ENCODE results near the gene ZIC1.

The ZIC1 gene

DNA sequence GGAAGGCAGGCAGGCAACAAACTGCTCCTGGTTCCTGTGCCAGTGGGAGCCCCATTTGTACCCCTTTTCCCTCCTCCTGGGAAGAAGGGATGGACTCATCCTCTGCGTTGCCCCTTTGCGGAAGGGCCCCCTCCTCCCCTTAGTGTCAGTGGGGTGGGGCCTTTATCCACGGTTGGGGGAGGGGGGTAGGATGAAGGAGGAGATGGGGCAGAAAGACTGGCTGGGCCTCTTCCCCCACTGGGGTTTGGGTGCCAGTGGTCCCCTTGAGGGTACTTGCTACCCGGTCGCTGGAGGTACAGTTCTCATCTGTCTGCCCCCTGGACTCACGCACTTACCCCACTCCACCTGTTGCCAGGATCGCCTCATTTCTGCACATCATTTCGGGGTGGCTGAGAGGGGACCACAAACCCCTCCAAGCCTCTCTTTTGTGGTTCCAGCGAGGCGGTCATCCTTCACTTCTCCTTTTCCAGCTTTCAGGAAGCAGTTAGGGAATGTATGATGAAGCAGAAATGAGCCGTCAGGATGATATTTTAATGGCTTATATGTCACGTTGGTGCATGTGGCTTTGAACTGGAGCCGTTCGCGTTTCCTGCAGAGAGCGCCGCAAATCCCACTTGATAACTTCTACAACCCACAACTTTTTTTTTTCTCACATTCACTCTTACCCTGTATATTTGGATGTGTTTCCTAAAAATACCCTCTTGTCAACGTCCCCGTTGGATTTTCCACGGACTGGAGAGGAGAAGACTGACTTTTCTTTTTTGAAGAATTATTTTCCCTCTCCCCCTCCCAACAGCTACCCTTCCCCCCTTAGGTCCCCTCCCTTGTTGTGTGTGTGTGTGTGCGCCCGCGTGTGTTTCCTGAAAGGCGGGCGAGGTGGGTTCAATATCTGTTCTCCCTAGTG, 2.9 kb upstream of the ZIC1 start, which contains the start of gene ZIC4:
TSS of gene ZIC4 (minus strand) at position 516 of the 904 bp plus-strand sequence. CDS start 3,746 bp downstream, outside the sequence.
- no peak within 1 kb of the TSS for H3K27ac Mint-ChIP-seq
- peaks cover 2% of the 10 kb centered on the region for H3K9me3 Mint-ChIP-seq
- DNase-seq (ENCODE audit: low spot score in 2 of 2) (no peak), ATAC-seq (ENCODE audit: low read depth) (no peak)
- peaks cover 20% of the 10 kb centered on the region for H3K27me3 Mint-ChIP-seq
- H3K4me3 Mint-ChIP-seq = no peak within 1 kb of the TSS
- peaks cover 4% of the 10 kb centered on the region for H3K36me3 Mint-ChIP-seq
- no peaks in the 10 kb centered on the region for H3K4me1 Mint-ChIP-seq

DNA sequence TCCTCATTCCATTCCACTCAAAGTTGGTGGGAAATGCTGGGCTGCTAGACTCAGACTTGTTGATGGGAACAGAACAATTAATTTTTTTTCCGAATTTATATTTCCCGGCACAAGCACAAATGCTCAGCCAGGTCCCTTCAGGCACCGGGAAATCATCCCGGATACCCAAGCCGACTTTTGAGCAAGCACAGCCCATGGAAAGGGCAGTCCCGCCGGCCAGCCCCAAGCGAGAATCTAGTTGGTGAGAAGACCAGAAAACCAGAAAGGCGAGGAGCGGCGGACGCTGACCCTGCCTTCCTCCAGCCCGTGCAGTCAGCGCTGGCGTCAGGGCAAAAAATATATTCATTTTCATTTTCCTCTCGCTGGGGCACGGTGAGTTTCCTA, 2.1 kb upstream of the ZIC1 start:
- no peak for DNase-seq (ENCODE audit: low spot score in 2 of 2)
- ATAC-seq (ENCODE audit: low read depth) = no peak
- H3K36me3 Mint-ChIP-seq = peaks cover 6% of the 10 kb centered on the region
- peaks cover 21% of the 10 kb centered on the region for H3K27me3 Mint-ChIP-seq
- no peak overlapping the region for H3K4me3 Mint-ChIP-seq
- H3K4me1 Mint-ChIP-seq = no peaks in the 10 kb centered on the region
- H3K9me3 Mint-ChIP-seq = peaks cover 2% of the 10 kb centered on the region
- H3K27ac Mint-ChIP-seq = no peak overlapping the region

DNA sequence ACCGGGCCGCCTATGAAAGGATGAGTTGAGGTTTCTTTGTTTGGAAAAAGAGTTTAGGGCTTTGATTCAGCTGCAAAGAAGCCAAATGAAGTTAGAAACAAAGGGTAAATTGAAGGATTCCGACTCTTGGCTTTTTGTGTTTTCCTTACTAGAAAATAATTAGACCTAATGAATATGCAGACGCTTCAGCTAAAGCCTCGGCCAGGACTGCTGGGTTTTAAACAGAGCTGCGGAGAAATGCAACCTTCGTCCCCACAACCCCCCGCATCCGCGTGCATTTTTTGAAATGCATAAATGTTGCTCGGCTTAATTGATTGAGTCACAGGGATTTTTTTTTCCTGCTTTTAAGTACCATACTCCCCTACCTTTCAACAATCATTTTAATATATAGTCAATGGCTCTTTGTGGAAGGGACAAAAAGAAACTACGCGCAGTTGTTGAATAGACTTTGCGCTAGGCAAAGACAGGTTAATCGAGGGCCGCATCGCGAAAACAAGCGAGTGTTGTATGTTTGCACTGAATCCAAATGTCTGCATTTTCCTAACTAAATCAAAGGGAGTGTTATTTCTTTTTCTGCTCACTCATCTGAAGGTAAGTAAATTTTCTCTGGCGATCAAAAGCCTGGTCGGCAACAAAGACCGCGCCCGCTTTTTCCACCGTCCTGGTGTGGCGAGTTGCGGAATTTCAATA, 1.5 kb upstream of the ZIC1 start:
- Mint-ChIP-seq H3K27ac (no peak overlapping the region), H3K4me3 (no peak overlapping the region)

DNA sequence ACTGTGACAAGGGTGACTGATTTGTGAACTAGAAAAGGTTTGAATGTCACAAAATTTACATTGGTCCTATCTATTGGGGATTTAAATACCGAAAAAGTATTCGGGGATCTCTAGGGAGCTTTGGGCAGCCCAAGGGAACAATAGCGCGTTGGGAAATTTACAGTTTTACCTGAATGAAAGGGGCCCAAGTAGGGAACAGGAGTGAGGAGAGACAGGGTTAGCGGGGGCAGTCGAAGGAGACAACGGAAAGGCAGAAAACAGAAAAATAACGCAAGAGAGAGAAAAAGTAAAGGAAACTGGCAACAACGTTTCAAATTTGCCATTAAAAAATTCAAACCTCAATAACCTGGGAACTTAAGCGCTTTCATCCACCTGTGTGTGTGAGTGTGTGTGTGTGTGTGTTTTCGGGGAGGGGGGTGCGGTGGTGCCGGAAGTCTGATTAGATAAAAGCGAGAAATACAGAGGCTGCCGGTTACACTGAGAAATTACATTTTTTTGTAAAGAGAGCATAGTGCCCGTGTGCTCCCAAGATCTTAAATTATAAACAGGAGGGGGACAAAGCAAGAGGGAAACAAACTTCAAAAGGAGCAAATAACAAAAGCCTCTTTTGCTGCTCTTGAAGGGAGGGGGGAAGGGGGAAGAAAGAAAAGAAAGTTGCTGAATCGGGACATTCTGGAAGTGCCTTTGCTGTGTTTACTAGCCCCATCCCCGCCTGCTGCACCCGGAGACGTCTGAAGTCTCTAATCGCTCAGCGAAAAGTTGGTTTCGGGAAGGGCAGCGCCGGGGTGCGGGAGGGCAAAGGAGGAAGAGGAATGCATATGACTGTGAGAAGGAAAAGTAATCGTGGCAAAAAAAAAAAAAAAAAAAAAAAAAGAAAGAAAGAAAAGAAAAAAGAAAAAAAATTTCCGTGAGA, 721 bp upstream of the ZIC1 start:
- peaks cover 3% of the 10 kb centered on the region for H3K9me3 Mint-ChIP-seq
- no peak for ATAC-seq (ENCODE audit: low read depth)
- peaks cover 6% of the 10 kb centered on the region for H3K36me3 Mint-ChIP-seq
- H3K4me3 Mint-ChIP-seq = no peak overlapping the region
- H3K27me3 Mint-ChIP-seq = peaks cover 24% of the 10 kb centered on the region
- H3K4me1 Mint-ChIP-seq = peaks cover 6% of the 10 kb centered on the region
- no peak for DNase-seq (ENCODE audit: low spot score in 2 of 2)
- no peak overlapping the region for H3K27ac Mint-ChIP-seq

More for the DNA sequence above, 1.5 kb upstream of the ZIC1 start:
- H3K27me3 Mint-ChIP-seq = peaks cover 21% of the 10 kb centered on the region
- DNase-seq (ENCODE audit: low spot score in 2 of 2) (no peak), ATAC-seq (ENCODE audit: low read depth) (no peak)
- H3K36me3 Mint-ChIP-seq = peaks cover 6% of the 10 kb centered on the region
- H3K9me3 Mint-ChIP-seq = peaks cover 2% of the 10 kb centered on the region
- peaks cover 3% of the 10 kb centered on the region for H3K4me1 Mint-ChIP-seq

DNA sequence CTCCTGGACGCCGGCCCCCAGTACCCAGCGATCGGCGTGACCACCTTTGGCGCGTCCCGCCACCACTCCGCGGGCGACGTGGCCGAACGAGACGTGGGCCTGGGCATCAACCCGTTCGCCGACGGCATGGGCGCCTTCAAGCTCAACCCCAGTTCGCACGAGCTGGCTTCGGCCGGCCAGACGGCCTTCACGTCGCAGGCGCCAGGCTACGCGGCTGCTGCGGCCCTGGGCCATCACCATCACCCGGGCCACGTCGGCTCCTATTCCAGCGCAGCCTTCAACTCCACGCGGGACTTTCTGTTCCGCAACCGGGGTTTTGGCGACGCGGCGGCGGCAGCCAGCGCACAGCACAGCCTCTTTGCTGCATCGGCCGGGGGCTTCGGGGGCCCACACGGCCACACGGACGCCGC, 956 bp downstream of the ZIC1 start:
- Mint-ChIP-seq H3K9me3 (peaks cover 3% of the 10 kb centered on the region), H3K27ac (no peak overlapping the region), H3K4me3 (no peak overlapping the region), H3K36me3 (peaks cover 6% of the 10 kb centered on the region), H3K27me3 (peaks cover 23% of the 10 kb centered on the region), H3K4me1 (peaks cover 7% of the 10 kb centered on the region)
- no peak for ATAC-seq (ENCODE audit: low read depth)
- DNase-seq (ENCODE audit: low spot score in 2 of 2) = no peak

DNA sequence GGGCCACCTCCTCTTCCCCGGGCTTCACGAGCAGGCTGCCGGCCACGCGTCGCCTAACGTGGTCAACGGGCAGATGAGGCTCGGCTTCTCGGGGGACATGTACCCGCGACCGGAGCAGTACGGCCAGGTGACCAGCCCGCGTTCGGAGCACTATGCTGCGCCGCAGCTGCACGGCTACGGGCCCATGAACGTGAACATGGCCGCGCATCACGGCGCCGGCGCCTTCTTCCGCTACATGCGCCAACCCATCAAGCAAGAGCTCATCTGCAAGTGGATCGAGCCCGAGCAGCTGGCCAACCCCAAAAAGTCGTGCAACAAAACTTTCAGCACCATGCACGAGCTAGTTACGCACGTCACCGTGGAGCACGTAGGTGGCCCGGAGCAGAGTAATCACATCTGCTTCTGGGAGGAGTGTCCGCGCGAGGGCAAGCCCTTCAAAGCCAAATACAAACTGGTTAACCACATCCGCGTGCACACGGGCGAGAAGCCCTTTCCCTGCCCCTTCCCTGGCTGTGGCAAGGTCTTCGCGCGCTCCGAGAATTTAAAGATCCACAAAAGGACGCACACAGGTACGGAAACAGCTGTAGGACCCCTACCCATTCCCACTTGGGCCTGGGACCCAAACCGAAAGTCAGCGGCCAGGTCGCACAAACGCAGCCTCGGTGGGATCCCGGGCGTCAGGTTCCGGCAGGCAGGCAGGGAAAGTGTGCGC, 1.5 kb downstream of the ZIC1 start:
- Mint-ChIP-seq H3K27me3 (peaks cover 25% of the 10 kb centered on the region), H3K27ac (no peak overlapping the region), H3K36me3 (peaks cover 6% of the 10 kb centered on the region), H3K9me3 (peaks cover 5% of the 10 kb centered on the region), H3K4me1 (peaks cover 7% of the 10 kb centered on the region), H3K4me3 (no peak overlapping the region)
- ATAC-seq (ENCODE audit: low read depth) (no peak), DNase-seq (ENCODE audit: low spot score in 2 of 2) (no peak)

DNA sequence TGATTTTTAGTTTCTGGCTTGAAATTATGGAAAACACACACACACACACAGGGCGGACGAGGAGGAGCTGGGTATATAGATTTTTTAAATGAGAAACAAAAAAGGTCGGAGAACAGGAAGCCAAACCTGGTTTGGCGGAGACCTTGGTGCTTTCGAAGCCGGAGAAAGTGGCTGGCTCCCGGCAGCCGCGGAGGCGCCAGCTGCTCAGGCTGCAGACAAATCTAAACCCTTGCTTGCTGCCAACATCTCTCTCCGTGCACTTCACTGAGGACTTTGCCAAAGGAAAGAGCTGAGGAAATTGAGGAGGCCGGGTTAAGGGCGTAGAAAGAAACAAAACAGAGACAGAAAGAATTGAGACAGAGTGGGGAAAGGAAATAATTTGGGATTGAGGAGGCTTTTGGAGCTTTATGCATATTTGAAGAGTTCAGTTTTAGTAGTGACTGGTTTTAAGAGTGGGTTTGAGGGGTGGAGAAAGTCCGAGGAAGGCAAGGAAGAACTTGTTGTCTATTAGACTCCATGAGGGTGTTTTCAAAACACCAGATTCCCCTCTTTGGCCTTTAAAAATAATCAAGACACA, 2.2 kb downstream of the ZIC1 start:
- no peak for DNase-seq (ENCODE audit: low spot score in 2 of 2)
- H3K4me1 Mint-ChIP-seq = peaks cover 7% of the 10 kb centered on the region
- no peak for ATAC-seq (ENCODE audit: low read depth)
- peaks cover 6% of the 10 kb centered on the region for H3K36me3 Mint-ChIP-seq
- H3K27ac Mint-ChIP-seq = no peak overlapping the region
- no peak overlapping the region for H3K4me3 Mint-ChIP-seq
- H3K27me3 Mint-ChIP-seq = peaks cover 25% of the 10 kb centered on the region
- H3K9me3 Mint-ChIP-seq = peaks cover 5% of the 10 kb centered on the region

DNA sequence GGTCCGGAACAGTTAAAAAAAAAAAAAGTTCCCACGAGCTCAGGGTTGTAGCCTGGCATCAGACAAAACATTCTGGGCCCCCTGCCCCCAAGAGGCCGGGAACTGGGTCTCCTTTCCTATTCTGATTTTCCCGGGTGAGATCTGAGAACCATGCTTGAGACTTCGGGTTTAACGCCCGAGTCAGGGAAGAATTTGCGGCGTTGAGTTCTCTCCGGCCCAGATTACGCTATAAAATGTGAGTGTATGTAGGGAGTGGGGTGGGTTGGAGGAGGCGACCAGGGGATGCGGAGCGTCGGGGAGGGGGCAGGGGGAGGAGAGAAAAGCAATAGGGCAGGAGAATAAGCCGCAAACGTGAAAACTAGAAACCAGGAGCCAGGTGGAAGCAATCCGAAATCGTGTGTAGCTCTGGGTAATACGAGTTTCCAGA, 2.7 kb downstream of the ZIC1 start:
- Mint-ChIP-seq H3K4me3 (no peak overlapping the region), H3K27ac (no peak overlapping the region), H3K27me3 (peaks cover 22% of the 10 kb centered on the region), H3K4me1 (peaks cover 7% of the 10 kb centered on the region), H3K9me3 (peaks cover 5% of the 10 kb centered on the region), H3K36me3 (peaks cover 6% of the 10 kb centered on the region)
- ATAC-seq (ENCODE audit: low read depth) (no peak), DNase-seq (ENCODE audit: low spot score in 2 of 2) (no peak)

DNA sequence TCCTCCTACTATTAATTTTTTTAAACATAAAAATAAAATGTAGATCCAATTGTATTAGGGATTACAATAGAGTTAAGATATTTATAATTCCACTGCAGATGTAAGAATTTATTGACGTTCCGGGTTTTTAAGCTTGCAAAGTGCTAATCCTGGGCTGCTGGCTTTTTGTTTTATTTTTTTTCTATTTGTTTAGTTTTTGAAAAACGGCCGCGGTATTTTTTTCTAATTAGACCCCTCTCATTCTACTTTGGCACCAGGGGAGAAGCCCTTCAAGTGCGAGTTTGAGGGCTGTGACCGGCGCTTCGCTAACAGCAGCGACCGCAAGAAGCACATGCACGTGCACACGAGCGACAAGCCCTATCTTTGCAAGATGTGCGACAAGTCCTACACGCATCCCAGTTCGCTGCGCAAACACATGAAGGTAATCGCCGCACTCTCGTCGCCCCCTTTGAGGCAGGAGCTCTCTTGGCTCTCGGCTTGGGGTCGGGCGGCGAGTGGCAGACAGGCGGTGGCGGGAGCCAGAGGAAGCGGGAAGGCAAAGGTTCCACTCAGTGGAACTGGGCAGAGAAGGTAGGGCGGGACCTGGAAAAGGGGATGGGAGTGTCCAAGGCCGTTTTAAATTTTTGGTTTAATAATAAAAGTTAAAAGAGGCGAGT, 3.2 kb downstream of the ZIC1 start:
- H3K9me3 Mint-ChIP-seq = peaks cover 5% of the 10 kb centered on the region
- no peak for DNase-seq (ENCODE audit: low spot score in 2 of 2)
- H3K27me3 Mint-ChIP-seq = peaks cover 22% of the 10 kb centered on the region
- no peak for ATAC-seq (ENCODE audit: low read depth)
- H3K27ac Mint-ChIP-seq = no peak overlapping the region
- peaks cover 6% of the 10 kb centered on the region for H3K36me3 Mint-ChIP-seq
- peaks cover 7% of the 10 kb centered on the region for H3K4me1 Mint-ChIP-seq
- peak overlapping the region; percentile 29 for H3K4me3 Mint-ChIP-seq

DNA sequence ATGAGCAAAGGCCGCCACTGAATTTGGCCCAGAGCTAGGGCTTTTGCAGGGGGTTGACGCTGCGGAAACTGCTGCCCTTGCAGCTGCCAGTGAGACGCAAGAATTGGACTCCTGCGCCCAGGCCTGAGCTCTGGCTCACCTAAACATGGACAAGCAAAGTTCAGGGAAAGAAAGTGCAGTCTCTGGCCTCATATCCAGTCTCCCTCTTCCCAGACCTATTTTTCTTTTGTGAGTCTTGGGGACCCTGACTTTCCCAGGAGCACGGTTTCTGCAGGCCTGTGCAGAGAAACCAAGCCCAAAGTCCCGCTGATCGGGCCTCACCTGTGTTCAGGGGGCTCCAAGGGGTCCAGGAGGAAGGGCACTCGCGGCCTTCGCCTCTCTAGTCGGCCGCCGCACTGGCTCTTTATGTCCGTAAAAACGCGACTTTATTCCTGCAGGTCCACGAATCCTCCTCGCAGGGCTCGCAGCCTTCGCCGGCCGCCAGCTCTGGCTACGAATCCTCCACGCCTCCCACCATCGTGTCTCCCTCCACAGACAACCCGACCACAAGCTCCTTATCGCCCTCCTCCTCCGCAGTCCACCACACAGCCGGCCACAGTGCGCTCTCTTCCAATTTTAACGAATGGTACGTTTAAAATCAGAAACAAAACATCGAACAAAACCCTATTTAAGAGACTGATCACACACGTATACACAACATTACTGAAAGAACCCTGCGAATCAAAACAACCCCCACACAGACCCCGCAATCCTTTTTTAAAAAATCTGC, 3.9 kb downstream of the ZIC1 start:
- H3K9me3 Mint-ChIP-seq = peaks cover 5% of the 10 kb centered on the region
- H3K27me3 Mint-ChIP-seq = peaks cover 25% of the 10 kb centered on the region
- no peak overlapping the region for H3K27ac Mint-ChIP-seq
- ATAC-seq (ENCODE audit: low read depth) (no peak), DNase-seq (ENCODE audit: low spot score in 2 of 2) (no peak)
- H3K4me3 Mint-ChIP-seq = peak overlapping the region; percentile 61
- peaks cover 6% of the 10 kb centered on the region for H3K36me3 Mint-ChIP-seq
- peaks cover 7% of the 10 kb centered on the region for H3K4me1 Mint-ChIP-seq

DNA sequence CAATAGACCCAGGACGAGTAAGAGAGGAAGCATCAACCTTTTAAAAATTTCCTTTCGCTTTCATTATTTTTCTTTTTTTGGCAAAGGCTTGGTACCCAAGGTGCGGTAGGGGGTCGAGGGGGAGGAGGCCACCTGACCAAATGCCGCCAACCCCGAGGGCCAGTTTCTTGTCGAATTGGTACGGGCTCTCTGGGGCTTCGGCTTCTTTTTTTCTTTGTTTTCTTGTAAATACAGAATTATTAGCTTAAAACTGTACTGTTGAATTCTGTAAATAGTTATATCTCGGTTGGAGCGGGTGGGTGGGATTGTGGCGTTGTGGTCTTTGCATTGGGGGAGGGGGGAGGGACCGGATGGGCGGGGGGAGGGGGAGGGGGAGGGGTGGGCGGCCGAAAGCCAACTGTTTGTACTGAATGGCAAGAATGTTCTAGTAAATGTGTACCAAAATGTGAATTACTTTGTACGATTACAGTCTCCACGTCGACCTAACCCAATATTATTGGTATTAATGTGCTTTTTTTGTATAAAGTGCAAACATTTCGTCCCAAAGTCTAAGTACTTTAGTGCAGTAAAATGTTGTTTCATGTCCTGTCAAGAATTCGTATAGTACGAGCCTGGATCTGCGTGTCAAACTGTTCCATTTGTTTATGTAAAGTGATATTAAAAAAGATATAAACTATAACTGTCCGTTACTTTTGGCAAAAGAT, 4.7 kb downstream of the ZIC1 start:
- Mint-ChIP-seq H3K4me1 (peaks cover 7% of the 10 kb centered on the region), H3K36me3 (peaks cover 2% of the 10 kb centered on the region), H3K9me3 (peaks cover 3% of the 10 kb centered on the region), H3K27ac (no peak overlapping the region), H3K4me3 (peak overlapping the region; percentile 61), H3K27me3 (peaks cover 21% of the 10 kb centered on the region)
- no peak for ATAC-seq (ENCODE audit: low read depth)
- DNase-seq (ENCODE audit: low spot score in 2 of 2) = no peak

Data from memory B cell (primary cell).